8988T (cell line): Measurements from ENCODE around the gene LDLRAD4.
"Not testable (repeated sequence)": the region's sequence is repeated elsewhere in the genome, so short reads cannot be mapped to it uniquely, and the experiment has no call there.

Experiments
- DNase-seq: peaks from one replicate; pipeline ENCODE4 v3.0.0; 2011

The LDLRAD4 gene

GRCh38 chr18:13480571-13481255, 262.2 kb downstream of the LDLRAD4 start:
- DNase-seq: no peak

- DNase-seq: no peak
These were observed 262.8 kb downstream of the LDLRAD4 start for GRCh38 chr18:13481331-13481730.

- no peak for DNase-seq
These were observed 263.5 kb downstream of the LDLRAD4 start for GRCh38 chr18:13481820-13482617.

- no peak for DNase-seq
These were observed 264.0 kb downstream of the LDLRAD4 start for GRCh38 chr18:13482618-13482945.

GRCh38 chr18:13483316-13484270, 265.0 kb downstream of the LDLRAD4 start:
- no peak for DNase-seq

- no peak for DNase-seq
These were observed 266.6 kb downstream of the LDLRAD4 start for GRCh38 chr18:13485182-13485581.

- no peak for DNase-seq
These were observed 267.0 kb downstream of the LDLRAD4 start for GRCh38 chr18:13485604-13486003.

- DNase-seq: no peak
These were observed 267.7 kb downstream of the LDLRAD4 start for GRCh38 chr18:13486284-13486683.

- no peak for DNase-seq
These were observed 268.1 kb downstream of the LDLRAD4 start for GRCh38 chr18:13486686-13487085.

GRCh38 chr18:13487237-13487636, 268.7 kb downstream of the LDLRAD4 start:
- DNase-seq: no peak

- no peak for DNase-seq
These were observed 269.8 kb downstream of the LDLRAD4 start for GRCh38 chr18:13488281-13488929.

- not testable (repeated sequence) for DNase-seq
These were observed 270.7 kb downstream of the LDLRAD4 start for GRCh38 chr18:13489303-13489702.

GRCh38 chr18:13491138-13491537, 272.6 kb downstream of the LDLRAD4 start:
- DNase-seq: no peak

- DNase-seq: no peak
These were observed 273.8 kb downstream of the LDLRAD4 start for GRCh38 chr18:13492314-13492713.

GRCh38 chr18:13493079-13493478, 274.5 kb downstream of the LDLRAD4 start:
- DNase-seq: no peak

- no peak for DNase-seq
These were observed 275.2 kb downstream of the LDLRAD4 start for GRCh38 chr18:13493725-13494124.

- no peak for DNase-seq
These were observed 276.4 kb downstream of the LDLRAD4 start for GRCh38 chr18:13494871-13495445.

- DNase-seq: no peak
These were observed 277.4 kb downstream of the LDLRAD4 start for GRCh38 chr18:13495961-13496360.

GRCh38 chr18:13496691-13497281, 278.2 kb downstream of the LDLRAD4 start:
- DNase-seq: no peak

GRCh38 chr18:13499803-13500202, 281.2 kb downstream of the LDLRAD4 start:
- no peak for DNase-seq

GRCh38 chr18:13500227-13500865, 281.8 kb downstream of the LDLRAD4 start:
- DNase-seq: no peak
